Kidney (tissue), 14 donors: ENCODE data around the gene EIF3L. TPM values are rescaled to one million over a fixed set of nuclear protein-coding genes. Genes with fewer than 3 reads are reported as not detected.

Experiments
- DNase-seq, 5 donors: peaks; one replicate each; pipeline ENCODE4 v3.0.0-alpha.2; 2013 to 2020
- FAIRE-seq: peaks from 2 replicates; lab custom pipeline; 2012; peaks lifted over from hg19 to GRCh38; lab: Jason Lieb, UNC
- H3K27ac ChIP-seq, 2 donors: one replicate each; pipeline ENCODE4 v1.7.0; 2013; ENCODE audit warnings: low read depth in 2 of 2, low read length in 2 of 2, inconsistent platforms in 1 of 2
- H3K27me3 ChIP-seq: one replicate; pipeline ENCODE4 v1.7.1; 2013; ENCODE audit warnings: low read length, inconsistent platforms; ENCODE audit not compliant: control insufficient read depth, insufficient read depth
- H3K36me3 ChIP-seq, 3 donors: one replicate each; pipeline versions ENCODE4 v1.7.0 to v1.7.1; 2013; ENCODE audit warnings: low read length in 3 of 3, control low read depth in 1 of 3, inconsistent platforms in 1 of 3; ENCODE audit not compliant: insufficient read depth in 3 of 3, control insufficient read depth in 2 of 3
- H3K4me1 ChIP-seq, 3 donors: one replicate each; pipeline versions ENCODE4 v1.7.0 to v1.7.1; 2013; ENCODE audit warnings: low read length in 3 of 3, inconsistent platforms in 1 of 3, low read depth in 1 of 3; ENCODE audit not compliant: control insufficient read depth in 2 of 3, insufficient read depth in 2 of 3
- H3K4me3 ChIP-seq, 3 donors: one replicate each; pipeline versions ENCODE4 v1.7.0 to v1.8.1; 2013; ENCODE audit warnings: low read length in 3 of 3, control low read depth in 1 of 3, inconsistent platforms in 1 of 3
- H3K9ac ChIP-seq, 3 donors: one replicate each; pipeline versions ENCODE4 v1.7.0 to v1.7.1; 2013; ENCODE audit warnings: low read length in 3 of 3, control low read depth in 1 of 3, inconsistent platforms in 1 of 3
- H3K9me3 ChIP-seq, 3 donors: one replicate each; pipeline versions ENCODE4 v1.7.0 to v1.7.1; 2013; ENCODE audit warnings: low read length in 3 of 3, control low read depth in 1 of 3, inconsistent platforms in 1 of 3; ENCODE audit not compliant: control insufficient read depth in 2 of 3, insufficient read depth in 1 of 3
- intact Hi-C: fragments of 100-400 bp; cut with DNase I; formaldehyde crosslinking; loops from one replicate; pipeline ENCODE4 v1.11.1; 2022
- polyA plus RNA-seq: library from polyadenylated mRNA; stranded (reverse); fragments of 350-450 nt; fragmentation: Illumina TruSeq; extraction: RNeasy Lipid Tissue Mini Kit (QIAGEN cat#74804); gene quantifications from one replicate; pipeline ENCODE4 v1.2.3, GENCODE V29; 2014; ENCODE audit warnings: low read depth, low replicate concordance; ENCODE audit not compliant: insufficient read depth
- total RNA-seq: library from RNA; stranded (reverse); fragmentation: NEBNext Ultra II Directional; extraction: Animal tissue kit (Norgen Biotek cat#: 25700); gene quantifications from one replicate; pipeline ENCODE4 v1.2.1, GENCODE V29; 2021
- TF ChIP-seq, protein P1 (sequence below): IDR thresholded peaks from 3 replicates; pipeline ENCODE4 v1.5.1; 2012; ENCODE audit warnings: mild to moderate bottlenecking, moderate library complexity, borderline replicate concordance; ENCODE audit not compliant: insufficient read depth; ENCODE audit errors: extremely low read depth
- donor health status: control.
- donor health status: control.
- donor health status: control.
- donor health status: control.
- donor health status: control.
- donor health status: DM: yes; HTN: yes; CAD: no.
- donor health status: Normal renal cell carcinoma (clear cell type).

Gene EIF3L
- total and polyA plus RNA-seq, 2 donors from 2014 or later = 352 to 376 TPM

DNA sequence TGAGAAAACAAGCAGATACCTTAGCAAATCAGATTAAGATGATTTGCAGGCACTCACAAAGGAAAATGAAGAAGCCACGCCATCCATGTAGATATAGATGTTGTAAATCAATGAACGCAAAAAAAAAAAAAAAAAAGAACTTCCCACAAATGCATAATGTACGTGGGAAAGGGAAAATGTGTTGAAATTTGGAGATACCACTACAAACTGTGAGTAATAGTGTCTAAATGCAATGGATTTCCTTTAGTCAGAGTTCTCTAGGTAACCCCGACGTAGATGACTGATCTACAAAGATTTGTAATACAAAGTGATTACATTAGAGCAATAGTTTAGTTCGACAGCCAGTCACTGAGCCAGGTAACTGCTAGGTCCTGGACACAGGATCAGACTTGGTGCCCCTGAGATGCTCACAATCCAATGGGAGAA is 4.3 kb upstream of the EIF3L start:
- TF ChIP-seq, protein P1, sequence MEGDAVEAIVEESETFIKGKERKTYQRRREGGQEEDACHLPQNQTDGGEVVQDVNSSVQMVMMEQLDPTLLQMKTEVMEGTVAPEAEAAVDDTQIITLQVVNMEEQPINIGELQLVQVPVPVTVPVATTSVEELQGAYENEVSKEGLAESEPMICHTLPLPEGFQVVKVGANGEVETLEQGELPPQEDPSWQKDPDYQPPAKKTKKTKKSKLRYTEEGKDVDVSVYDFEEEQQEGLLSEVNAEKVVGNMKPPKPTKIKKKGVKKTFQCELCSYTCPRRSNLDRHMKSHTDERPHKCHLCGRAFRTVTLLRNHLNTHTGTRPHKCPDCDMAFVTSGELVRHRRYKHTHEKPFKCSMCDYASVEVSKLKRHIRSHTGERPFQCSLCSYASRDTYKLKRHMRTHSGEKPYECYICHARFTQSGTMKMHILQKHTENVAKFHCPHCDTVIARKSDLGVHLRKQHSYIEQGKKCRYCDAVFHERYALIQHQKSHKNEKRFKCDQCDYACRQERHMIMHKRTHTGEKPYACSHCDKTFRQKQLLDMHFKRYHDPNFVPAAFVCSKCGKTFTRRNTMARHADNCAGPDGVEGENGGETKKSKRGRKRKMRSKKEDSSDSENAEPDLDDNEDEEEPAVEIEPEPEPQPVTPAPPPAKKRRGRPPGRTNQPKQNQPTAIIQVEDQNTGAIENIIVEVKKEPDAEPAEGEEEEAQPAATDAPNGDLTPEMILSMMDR = no peak
- peaks cover 0 to 13% (median 0%) of the 10 kb centered on the region in 3 donors for H3K4me1 ChIP-seq
- FAIRE-seq (no peak), DNase-seq (no peak)
- H3K36me3 ChIP-seq = peaks cover under 1 to 1% (median 1%) of the 10 kb centered on the region in 3 donors
- intact Hi-C loops = no loop called here
- H3K9ac ChIP-seq = no peak overlapping the region
- no peaks in the 10 kb centered on the region for H3K27me3 ChIP-seq
- peak overlapping the region in 1 of 2 donors; percentile 49 for H3K27ac ChIP-seq
- no peaks in the 10 kb centered on the region for H3K9me3 ChIP-seq
- H3K4me3 ChIP-seq = peak overlapping the region in 2 of 3 donors; percentile 67 to 72

DNA sequence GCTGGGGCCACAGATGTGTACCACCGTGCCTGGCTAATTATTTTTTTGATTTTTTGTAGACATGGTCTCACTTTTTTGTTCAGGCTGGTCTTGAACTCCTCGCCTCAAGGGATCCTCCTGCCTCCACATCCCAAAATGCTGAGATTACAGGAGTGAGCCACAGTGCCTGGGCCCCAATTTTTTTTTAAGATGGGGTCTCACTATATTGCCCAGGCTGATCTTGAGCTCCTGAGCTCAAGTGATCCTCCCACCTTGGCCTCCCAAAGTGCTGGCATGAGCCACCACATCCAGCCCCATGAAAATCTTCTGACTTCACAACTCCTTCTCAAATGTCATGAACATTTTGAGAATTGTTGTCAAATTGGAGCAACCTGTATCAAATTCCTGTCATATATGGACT is 2.8 kb upstream of the EIF3L start:
- no peak for FAIRE-seq
- intact Hi-C loops = no loop called here
- DNase-seq = peak in 1 of 5 donors; percentile 6
- TF ChIP-seq, protein P1 = no peak
- H3K4me3 ChIP-seq = no peak overlapping the region
- peaks cover 0 to 16% (median 0%) of the 10 kb centered on the region in 3 donors for H3K4me1 ChIP-seq
- H3K9ac ChIP-seq = no peak overlapping the region
- H3K27ac ChIP-seq = no peak overlapping the region
- no peaks in the 10 kb centered on the region for H3K9me3 ChIP-seq
- H3K27me3 ChIP-seq = no peaks in the 10 kb centered on the region
- H3K36me3 ChIP-seq = peaks cover 0 to 4% (median 0%) of the 10 kb centered on the region in 3 donors

DNA sequence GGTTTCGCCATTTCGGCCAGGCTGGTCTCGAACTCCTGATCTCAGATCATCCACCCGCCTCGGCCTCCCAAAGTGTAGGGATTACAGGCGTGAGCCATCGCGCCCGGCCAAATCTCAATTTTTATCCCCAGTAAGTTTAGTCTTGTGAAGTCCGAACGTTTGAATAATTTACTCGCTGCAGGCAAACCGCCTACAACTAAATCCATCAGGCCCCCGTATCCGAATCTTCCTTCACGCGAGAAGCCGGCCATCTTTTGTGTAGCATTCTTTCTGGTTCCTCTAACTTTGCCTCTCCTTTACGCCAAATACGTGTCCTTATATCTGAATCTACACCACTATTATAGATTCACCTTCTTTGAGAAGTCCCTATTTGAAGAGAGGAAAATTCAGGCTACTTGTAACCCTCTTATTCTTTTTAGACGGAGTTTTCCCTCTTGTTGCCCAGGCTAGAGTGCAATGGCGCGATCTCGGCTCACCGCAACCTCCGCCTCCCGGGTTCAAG is 581 bp upstream of the EIF3L start:
- Histone ChIP-seq H3K4me1 (peaks cover 0 to 7% (median 0%) of the 10 kb centered on the region in 3 donors), H3K27me3 (no peaks in the 10 kb centered on the region), H3K27ac (peak overlapping the region; percentile 69 to 78), H3K9me3 (no peaks in the 10 kb centered on the region), H3K36me3 (peaks cover 7 to 11% (median 9%) of the 10 kb centered on the region in 3 donors), H3K9ac (peak overlapping the region; percentile 1 to 92 (median 84)), H3K4me3 (peak overlapping the region; percentile 95 to 100 (median 99))
- peak in 4 of 5 donors; percentile 29 to 66 (median 55) for DNase-seq
- intact Hi-C loops = no loop called here
- no peak for FAIRE-seq
- TF ChIP-seq, protein P1 = no peak
